GM18870 (cell line): Measurements from ENCODE around the gene CA11.

Experiments
- ATAC-seq: cut with Tn5 transposase; IDR thresholded peaks from one replicate; pipeline ENCODE4 v1.9.1; 2021; ENCODE audit warnings: moderate library complexity; ENCODE audit not compliant: unreplicated experiment

CA11 gene

DNA sequence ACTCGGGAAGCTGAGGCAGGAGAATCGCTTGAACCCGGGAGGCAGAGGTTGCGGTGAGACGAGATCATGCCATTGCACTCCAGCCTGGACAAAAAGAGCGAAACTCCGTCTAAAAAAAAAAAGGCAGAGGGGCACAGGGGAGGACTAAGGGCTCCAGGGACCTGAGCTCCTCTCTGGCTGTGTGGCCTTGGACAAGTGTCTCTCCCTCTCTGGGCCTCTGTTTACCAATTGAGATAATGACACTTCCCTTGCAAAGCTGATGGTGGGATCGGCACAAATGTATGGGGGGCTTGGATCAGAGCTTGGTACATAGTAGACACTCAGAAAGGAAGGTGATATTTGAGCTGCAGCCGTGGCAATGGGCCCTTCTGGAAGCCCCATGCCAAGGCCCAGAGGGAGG lies 50.8 kb downstream of the CA11 start:
- ATAC-seq, result no peak

DNA sequence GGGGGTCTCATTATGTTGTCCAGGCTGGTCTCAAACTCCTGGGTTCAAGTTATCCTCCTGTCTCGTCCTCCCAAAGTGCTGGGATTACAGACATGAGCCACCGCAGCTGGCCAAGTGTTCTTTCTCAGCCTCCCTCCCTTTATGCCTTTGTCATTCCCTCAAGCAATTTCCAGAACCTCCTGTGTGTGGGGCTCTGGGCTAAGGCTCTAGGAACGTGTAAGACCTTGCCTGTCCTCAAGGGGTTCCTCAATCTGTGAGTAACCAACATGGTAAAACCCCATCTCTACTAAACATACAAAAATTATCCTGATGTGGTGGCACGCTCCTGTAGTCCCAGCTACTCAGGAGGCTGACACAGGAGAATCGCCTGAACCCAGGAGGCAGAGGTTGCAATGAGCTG lies 55.0 kb downstream of the CA11 start:
- ATAC-seq, result no peak

DNA sequence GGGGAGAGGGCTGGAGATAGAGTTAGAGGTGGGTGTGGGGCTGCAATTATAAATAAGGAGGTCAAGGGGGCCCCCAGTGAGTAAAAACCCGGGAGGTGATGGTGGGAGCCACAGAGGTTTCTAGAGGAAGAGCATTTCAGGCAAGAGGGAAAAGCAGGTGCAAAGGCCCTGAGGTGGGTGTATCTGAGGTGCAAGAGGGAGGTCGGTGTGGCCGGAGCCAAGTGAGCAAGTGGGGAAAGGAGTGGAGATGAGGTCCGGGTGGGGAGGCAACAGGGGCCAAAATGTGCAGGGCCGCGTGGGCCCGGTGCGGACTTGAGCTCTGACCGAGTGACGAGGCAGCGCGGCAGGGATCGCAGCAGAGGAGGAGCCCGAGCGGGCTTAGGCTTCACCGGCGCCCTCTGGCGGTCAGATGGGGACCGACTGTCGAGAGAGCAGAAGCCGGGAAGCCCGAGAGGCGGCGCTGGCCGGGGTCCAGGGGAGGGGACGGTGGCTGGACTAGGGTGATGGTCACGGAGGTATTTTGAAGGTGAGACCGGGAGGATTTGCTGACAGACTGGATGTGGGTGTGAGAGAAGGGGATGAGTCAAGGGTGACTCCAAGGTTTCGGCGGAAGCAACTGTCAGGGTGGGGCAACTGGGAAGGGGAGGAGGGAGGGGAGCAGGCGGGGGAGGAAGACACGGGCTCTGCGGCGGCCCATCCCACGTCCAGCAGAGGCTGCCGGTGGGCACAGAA lies 57.2 kb downstream of the CA11 start:
- ATAC-seq, result no peak
